Measurements from ENCODE around the gene EFNA2. TPM values are rescaled to one million over a fixed set of nuclear protein-coding genes. Genes with fewer than 3 reads are reported as not detected.

Gene EFNA2
- total and polyA plus RNA-seq, 2 experiments from 2014 or later, result 2.7 to 10.3 TPM

- no peak for TF ChIP-seq EZH2 (IDR thresholded peaks at IDR 0.05; ENCODE audit: low read depth, unreplicated experiment)
- no peak for TF ChIP-seq CTCF (conservative IDR thresholded peaks at IDR 0.05; ENCODE audit: low read depth in 2 of 2)
These were observed 57.4 kb downstream of the EFNA2 start for GRCh38 chr19:1343041-1343440.

GRCh38 chr19:1349211-1349610 is 63.5 kb downstream of the EFNA2 start:
- H3K27me3 Mint-ChIP-seq (ENCODE audit: insufficient read depth, low read depth, poor library complexity), result peaks cover 3% of the 10 kb centered on the region
- no peaks in the 10 kb centered on the region; the same call in 2 of the 3 replicates for H3K4me1 Mint-ChIP-seq
- no peaks in the 10 kb centered on the region; the same call in 2 of the 3 replicates for H3K9me3 Mint-ChIP-seq
- no peak for ATAC-seq
- Histone ChIP-seq H3K4me3 (no peak overlapping the region), H3F3A (replicated peaks; ENCODE audit: low read depth) (peaks cover 15% of the 10 kb centered on the region), H4K20me1 (replicated peaks; ENCODE audit: insufficient read depth) (no peaks in the 10 kb centered on the region), H3K36me3 (ENCODE audit: insufficient read depth) (no peaks in the 10 kb centered on the region), H3K4me1 (ENCODE audit: insufficient read depth) (no peaks in the 10 kb centered on the region), H3K27me3 (ENCODE audit: insufficient read depth) (no peaks in the 10 kb centered on the region), H3K27ac (ENCODE audit: low read depth) (no peak overlapping the region), H2AFZ (no peak overlapping the region), H3K9me2 (ENCODE audit: insufficient read depth) (no peaks in the 10 kb centered on the region), H3K79me2 (replicated peaks; ENCODE audit: insufficient read depth) (no peaks in the 10 kb centered on the region), H3K4me2 (no peak overlapping the region)
- no peak overlapping the region; the same call in 2 of the 3 replicates for H3K4me3 Mint-ChIP-seq
- no peak for DNase-seq (ENCODE audit: low spot score)
- no peaks in the 10 kb centered on the region for H3K36me3 Mint-ChIP-seq (ENCODE audit: low read depth)
- no peak overlapping the region for H3K27ac Mint-ChIP-seq
- no peak for TF ChIP-seq NANOG (IDR thresholded peaks at IDR 0.05; ENCODE audit: borderline replicate concordance)
- no peak for TF ChIP-seq ZNF114 (CRISPR knock-in tag; IDR thresholded peaks at IDR 0.05)
- TF ChIP-seq STAT1 (IDR thresholded peaks at IDR 0.05; ENCODE audit: unreplicated experiment), result no peak
- no peak for TF ChIP-seq CTCF (conservative IDR thresholded peaks at IDR 0.05; ENCODE audit: low read depth in 2 of 2)
- TF ChIP-seq CREB1 (CRISPR knock-in tag; IDR thresholded peaks at IDR 0.05; ENCODE audit: low read depth), result no peak
- TF ChIP-seq ETS1 (IDR thresholded peaks at IDR 0.05), result no peak
- TF ChIP-seq EZH2phosphoT487 (IDR thresholded peaks at IDR 0.05; ENCODE audit: unreplicated experiment), result no peak
- TF ChIP-seq ZNF331 (CRISPR knock-in tag; IDR thresholded peaks at IDR 0.05; ENCODE audit: low read depth), result no peak
- TF ChIP-seq JUNB (IDR thresholded peaks at IDR 0.05; ENCODE audit: unreplicated experiment), result no peak
- no peak for TF ChIP-seq REST (IDR thresholded peaks at IDR 0.05; ENCODE audit: unreplicated experiment)

More at GRCh38 chr19:1343041-1343440, 57.4 kb downstream of the EFNA2 start:
- no peaks in the 10 kb centered on the region for H3K9me2 ChIP-seq (ENCODE audit: insufficient read depth)
- no peak overlapping the region for H3K4me3 Mint-ChIP-seq
- H3K36me3 Mint-ChIP-seq (ENCODE audit: low read depth), result no peaks in the 10 kb centered on the region
- no peak overlapping the region for H3K27ac Mint-ChIP-seq
- H3K4me1 Mint-ChIP-seq, result no peaks in the 10 kb centered on the region
- H4K20me1 ChIP-seq (replicated peaks; ENCODE audit: insufficient read depth), result no peaks in the 10 kb centered on the region
- DNase-seq (ENCODE audit: low spot score), result no peak
- no peaks in the 10 kb centered on the region for H3K36me3 ChIP-seq (ENCODE audit: insufficient read depth)
- no peak overlapping the region for H3K4me3 ChIP-seq
- H3K27ac ChIP-seq (ENCODE audit: low read depth), result no peak overlapping the region
- H3F3A ChIP-seq (replicated peaks; ENCODE audit: low read depth), result no peaks in the 10 kb centered on the region
- no peaks in the 10 kb centered on the region for H3K4me1 ChIP-seq (ENCODE audit: insufficient read depth)
- no peaks in the 10 kb centered on the region for H3K9me3 Mint-ChIP-seq
- H2AFZ ChIP-seq, result peak overlapping the region; percentile 52; the same call in 1 of the 2 replicates
- no peak overlapping the region for H3K4me2 ChIP-seq
- no peak for ATAC-seq
- H3K27me3 Mint-ChIP-seq (ENCODE audit: insufficient read depth, low read depth, poor library complexity), result peaks cover 2% of the 10 kb centered on the region
- H3K27me3 ChIP-seq (ENCODE audit: insufficient read depth), result no peaks in the 10 kb centered on the region
- H3K79me2 ChIP-seq (replicated peaks; ENCODE audit: insufficient read depth), result no peaks in the 10 kb centered on the region

Measured in GM23338 (cell line).